ENCODE measurements around the gene IL6. TPM values are rescaled to one million over a fixed set of nuclear protein-coding genes. Genes with fewer than 3 reads are reported as not detected.

IL6 gene
- total RNA-seq, 1 experiment from 2014 or later: 0.85 TPM

GRCh38 chr7:22697876-22698606 is 29.0 kb upstream of the IL6 start:
- Histone ChIP-seq H2BK120ac (ENCODE audit: low read depth, low read length, poor library complexity, severe bottlenecking) (no peak overlapping the region), H2BK5ac (ENCODE audit: insufficient read length, low read length) (no peak overlapping the region), H3K27ac (ENCODE audit: insufficient read length, low read depth, low read length) (no peak overlapping the region), H3K9me3 (ENCODE audit: control insufficient read depth, low read depth, low read length) (no peaks in the 10 kb centered on the region), H3K27me3 (ENCODE audit: insufficient read depth, low read length) (no peaks in the 10 kb centered on the region), H3K9ac (ENCODE audit: extremely low read depth, insufficient read length, low read length) (no peak overlapping the region), H3K4ac (ENCODE audit: low read depth, low read length) (no peak overlapping the region), H3K14ac (ENCODE audit: insufficient read depth, low read length) (no peak overlapping the region), H3K79me1 (ENCODE audit: insufficient read depth, low read depth, low read length, poor library complexity, severe bottlenecking) (no peaks in the 10 kb centered on the region), H2AK5ac (ENCODE audit: insufficient read length, low read length) (no peak overlapping the region), H3T11ph (ENCODE audit: low read length) (no peak overlapping the region), H2BK20ac (ENCODE audit: low read depth, low read length, poor library complexity, severe bottlenecking) (no peak overlapping the region), H4K8ac (replicated peaks; ENCODE audit: insufficient read length, low read depth, low read length) (no peak overlapping the region), H3K79me2 (ENCODE audit: insufficient read depth, low read length) (no peaks in the 10 kb centered on the region), H3K18ac (ENCODE audit: insufficient read length, low read depth, low read length) (no peak overlapping the region), H4K20me1 (ENCODE audit: control insufficient read depth, insufficient read depth, insufficient read length) (no peaks in the 10 kb centered on the region), H4K5ac (ENCODE audit: insufficient read length, low read depth, low read length) (no peak overlapping the region), H3K4me2 (ENCODE audit: insufficient read depth, insufficient read length, low read length) (no peak overlapping the region), H3K56ac (ENCODE audit: insufficient read length, low read depth, low read length) (no peak overlapping the region), H2BK12ac (ENCODE audit: insufficient read length, low read depth, low read length) (no peak overlapping the region), H3K23ac (ENCODE audit: insufficient read length, low read depth, low read length) (no peak overlapping the region), H3K23me2 (ENCODE audit: insufficient read length, low read depth, low read length, poor library complexity, severe bottlenecking) (no peaks in the 10 kb centered on the region), H2BK15ac (ENCODE audit: low read depth, low read length) (no peak overlapping the region), H3K4me1 (ENCODE audit: insufficient read depth, low read length) (0 out of 2 replicates have a peak, but pooled peaks cover 3% of the 10 kb centered on the region), H4K91ac (ENCODE audit: insufficient read length, low read depth, low read length) (no peak overlapping the region), H2AFZ (ENCODE audit: low read length) (no peak overlapping the region)
- H3K4me3 Mint-ChIP-seq: no peak overlapping the region
- peaks cover 6 to 25% of the 10 kb centered on the region in 2 experiments for H3K4me1 Mint-ChIP-seq
- no peak overlapping the region for H3K27ac Mint-ChIP-seq
- no peak for TF ChIP-seq CTCF (conservative IDR thresholded peaks at IDR 0.05)
- no peaks in the 10 kb centered on the region for H3K27me3 Mint-ChIP-seq (ENCODE audit: low read depth)
- WGBS (ENCODE audit: extremely low coverage, insufficient read length, low lambda C conversion rate): no CpG with 5 or more reads among the region's 2 CpGs
- H3K9me3 Mint-ChIP-seq: no peaks in the 10 kb centered on the region; a peak in 1 of 5 replicates
- H3K36me3 Mint-ChIP-seq (ENCODE audit: insufficient read depth in 1 of 3, low read depth in 3 of 3): no peaks in the 10 kb centered on the region; a peak in 1 of 7 replicates
- DNase-seq: no peak

Data from H9 (cell line).